HepG2 (cell line): Measurements from ENCODE around the gene RIN3. TPM values are rescaled to one million over a fixed set of nuclear protein-coding genes. Genes with fewer than 3 reads are reported as not detected.

Experiments
- ATAC-seq: fragments of 200-7000 bp; cut with Tn5 transposase; 3 replicates; pipeline ENCODE4 v1.9.1; 2020; ENCODE audit warnings: mild to moderate bottlenecking, moderate library complexity
- BruUV-seq: library from RNA; stranded (reverse); fragments of 400-500 nt; replicated peaks from 2 replicates; lab custom pipeline; 2021; lab: Mats Ljungman, UMichigan
- CTCF ChIA-PET: fragments of 300-600 bp; formaldehyde crosslinking; extraction: SDS; loops from one replicate; lab custom pipeline; 2021; ENCODE audit warnings: low total read pairs, inconsistent platforms, low intra/inter-chr PET ratio; lab: Yijun Ruan, JAX
- POLR2A ChIA-PET: fragments of 350-600 bp; sonication (Branson Sonifier 250); formaldehyde crosslinking; loops from one replicate; lab custom pipeline; 2020; ENCODE audit warnings: antibody characterized with exemption, inconsistent platforms; lab: Yijun Ruan, JAX
- DNase-seq: peaks from one replicate; pipeline ENCODE4 v3.0.0-alpha.2; 2015; ENCODE audit warnings: low spot score
- FAIRE-seq: peaks from 3 replicates; lab custom pipeline; 2011; peaks lifted over from hg19 to GRCh38; lab: Jason Lieb, UNC
- H2AFZ ChIP-seq: one replicate; pipeline ENCODE4 v1.6.1; 2011; ENCODE audit warnings: low read length, inconsistent platforms
- H3K27ac ChIP-seq: fragments of 300-600 bp; 3 replicates; pipeline ENCODE4 v1.8.0; 2011; ENCODE audit warnings: mixed run types, mild to moderate bottlenecking, mixed read lengths, low read length, inconsistent platforms; ENCODE audit not compliant: insufficient read depth; ENCODE audit errors: extremely low read length
- H3K27me3 ChIP-seq, 2 experiments: fragments of 200-600 bp in 1 of 2; 2 replicates in 1 of 2; 3 replicates in 1 of 2; pipeline versions ENCODE4 v1.6.0 to v1.8.0; 2011; ENCODE audit warnings: low read length in 2 of 2, mild to moderate bottlenecking in 2 of 2, moderate library complexity in 2 of 2, inconsistent platforms in 1 of 2; ENCODE audit not compliant: insufficient read depth in 2 of 2, control insufficient read depth in 1 of 2
- H3K36me3 ChIP-seq, 2 experiments: fragments of 200-600 bp in 1 of 2; replicated peaks in 1 of 2; 2 replicates in 1 of 2; 3 replicates in 1 of 2; pipeline versions ENCODE4 v1.5.1 to v1.8.0; 2011; ENCODE audit warnings: low read length in 2 of 2, inconsistent platforms in 1 of 2; ENCODE audit not compliant: insufficient read depth in 2 of 2, control insufficient read depth in 1 of 2
- H3K4me1 ChIP-seq: 2 replicates; pipeline ENCODE4 v1.5.1; 2012; ENCODE audit warnings: low read length, inconsistent platforms; ENCODE audit not compliant: insufficient read depth
- H3K4me2 ChIP-seq: 2 replicates; pipeline ENCODE4 v1.6.0; 2011; ENCODE audit warnings: low read depth, low read length, inconsistent platforms
- H3K4me3 ChIP-seq, 3 experiments: fragments of 200-600 bp in 1 of 3; sonication (generic), shearing (Covaris generic) in 1 of 3; replicated peaks in 1 of 3; 2 replicates each; pipeline ENCODE4 v1.5.1; 2011 to 2016; ENCODE audit warnings: low read length in 3 of 3, inconsistent platforms in 2 of 3, low read depth in 2 of 3, mild to moderate bottlenecking in 2 of 3, control low read depth in 1 of 3, mixed read lengths in 1 of 3; ENCODE audit not compliant: insufficient read depth in 1 of 3
- H3K79me2 ChIP-seq: one replicate; pipeline ENCODE4 v1.6.1; 2011; ENCODE audit warnings: low read length, inconsistent platforms; ENCODE audit not compliant: insufficient read depth
- H3K9ac ChIP-seq: 2 replicates; pipeline ENCODE4 v1.6.0; 2011; ENCODE audit warnings: mild to moderate bottlenecking, low read depth, low read length, inconsistent platforms; ENCODE audit not compliant: insufficient read depth
- H3K9me3 ChIP-seq: 2 replicates; pipeline ENCODE4 v1.5.1; 2012; ENCODE audit warnings: mild to moderate bottlenecking, low read length
- H4K20me1 ChIP-seq: 2 replicates; pipeline ENCODE4 v1.6.0; 2011; ENCODE audit warnings: inconsistent platforms, mild to moderate bottlenecking, low read length, moderate library complexity; ENCODE audit not compliant: insufficient read depth
- ATF1 ChIP-seq: IDR thresholded peaks from 2 replicates; pipeline ENCODE4 v1.6.1; 2016; ENCODE audit warnings: mild to moderate bottlenecking, control low read depth
- ELF1 ChIP-seq: sonication (generic); formaldehyde crosslinking; IDR thresholded peaks from 2 replicates; pipeline ENCODE4 v1.4.0; 2020; ENCODE audit warnings: missing genetic modification reagents
- MXD3 ChIP-seq: IDR thresholded peaks from 2 replicates; pipeline ENCODE4 v1.6.1; 2016; ENCODE audit warnings: mild to moderate bottlenecking, missing biosample characterization, missing genetic modification reagents
- RBFOX2 ChIP-seq: fragments of 200-400 bp; formaldehyde crosslinking; IDR thresholded peaks from 2 replicates; pipeline ENCODE4 v1.6.1; 2017; ENCODE audit warnings: low read depth, mild to moderate bottlenecking, low read length
- RELA ChIP-seq: sonication (generic); formaldehyde crosslinking; IDR thresholded peaks from 2 replicates; pipeline ENCODE4 v1.4.0; 2020; ENCODE audit warnings: missing genetic modification reagents
- SATB2 ChIP-seq: sonication (generic); formaldehyde crosslinking; IDR thresholded peaks from 2 replicates; pipeline ENCODE4 v1.5.0; 2020; ENCODE audit warnings: missing genetic modification reagents
- TAF15 ChIP-seq: fragments of 200-400 bp; formaldehyde crosslinking; IDR thresholded peaks from one replicate; pipeline ENCODE4 v1.6.1; 2018; ENCODE audit warnings: mild to moderate bottlenecking, low read depth, low read length; ENCODE audit not compliant: poor library complexity, severe bottlenecking
- ZBTB37 ChIP-seq: sonication (generic); formaldehyde crosslinking; IDR thresholded peaks from 2 replicates; pipeline ENCODE4 v1.4.0; 2020; ENCODE audit warnings: mild to moderate bottlenecking, missing genetic modification reagents
- ZNF24 ChIP-seq: fragments of 450-650 bp; IDR thresholded peaks from 2 replicates; pipeline ENCODE4 v1.6.1; 2017; ENCODE audit warnings: antibody characterized with exemption, mild to moderate bottlenecking
- ZNF558 ChIP-seq: sonication (generic); formaldehyde crosslinking; IDR thresholded peaks from 2 replicates; pipeline ENCODE4 v1.9.0; 2022; ENCODE audit warnings: mild to moderate bottlenecking, missing genetic modification reagents, borderline replicate concordance
- WGBS: methylation state at CpG from one replicate; pipeline ENCODE4 v1.1.6; 2017; ENCODE audit warnings: low lambda C conversion rate; 5-methylcytosine and 5-hydroxymethylcytosine counted together
- in situ Hi-C: cut with HindIII; loops from 2 replicates; pipeline ENCODE4 v1.10.0; 2017; ENCODE audit warnings: low pct_unique_long_range_greater_than_20kb; ENCODE audit not compliant: extremely low pct_ligation_motif_present
- intact Hi-C: fragments of 100-400 bp; cut with micrococcal nuclease; formaldehyde crosslinking; loops from one replicate; pipeline ENCODE4 v1.10.0; 2022; ENCODE audit not compliant: unreplicated experiment
- polyA plus RNA-seq, 8 experiments: library from polyadenylated mRNA; depleted of rRNA in 3 of 8; stranded (reverse) in 7 of 8; unstranded in 1 of 8; fragments of >200 nt; fragmentation: Illumina TruSeq in 4 of 8; extraction: Trizol in 4 of 8; gene quantifications; 2 replicates each; pipeline versions ENCODE4 v1.2.1 to v1.2.3, GENCODE V29; 2011 to 2016; ENCODE audit warnings: low read depth in 4 of 8, missing spikeins in 1 of 8, mixed read lengths in 1 of 8; ENCODE audit not compliant: insufficient read depth in 1 of 8
- total RNA-seq, 5 experiments: library from RNA; depleted of rRNA; stranded (reverse); fragments of >200 nt; fragmentation: Illumina TruSeq; extraction: Trizol; gene quantifications; 2 replicates each; pipeline ENCODE4 v1.2.3, GENCODE V29; 2016; ENCODE audit warnings: low read depth in 1 of 5

Gene RIN3
- total and polyA plus RNA-seq, 2 of the 13 experiments (the other 11 are each of a cell fraction or from before 2014, with no cell fraction given): 2.3 to 3.6 TPM

GRCh38 chr14:92678766-92679165, 165.2 kb downstream of the RIN3 start:
- FAIRE-seq: no peak
- H3K27ac ChIP-seq: no peak overlapping the region
- no peak overlapping the region for H3K4me3 ChIP-seq
- H3K36me3 ChIP-seq: peaks cover 8 to 19% of the 10 kb centered on the region in 2 experiments; a peak in 4 of 5 replicates
- H3K4me2 ChIP-seq: no peak overlapping the region
- DNase-seq: no peak
- H3K9me3 ChIP-seq: no peaks in the 10 kb centered on the region
- ChIA-PET POLR2A (no interaction called here), CTCF (no interaction called here)
- 0 out of 2 replicates have a peak, but pooled peaks cover 2% of the 10 kb centered on the region for H4K20me1 ChIP-seq
- no peaks in the 10 kb centered on the region for H3K79me2 ChIP-seq
- intact Hi-C loops: no loop called here
- ATAC-seq: no peak
- no TSS peak for BruUV-seq
- in situ Hi-C loops: no loop called here
- TF ChIP-seq RBFOX2 (no peak), MXD3 (CRISPR knock-in tag) (no peak), ELF1 (CRISPR knock-in tag) (no peak), ZNF558 (CRISPR knock-in tag) (no peak), SATB2 (no peak), RELA (CRISPR knock-in tag) (no peak), TAF15 (no peak), ATF1 (no peak), ZBTB37 (CRISPR knock-in tag) (no peak), ZNF24 (no peak)
- no peaks in the 10 kb centered on the region for H3K27me3 ChIP-seq
- H3K9ac ChIP-seq: no peak overlapping the region
- no peaks in the 10 kb centered on the region for H3K4me1 ChIP-seq
- 98% methylated on average over 5 of the region's 5 CpGs for WGBS
- H2AFZ ChIP-seq: no peak overlapping the region
